Osteocyte (in vitro differentiated cells): ENCODE data around the gene AHCTF1. TPM values are rescaled to one million over a fixed set of nuclear protein-coding genes. Genes with fewer than 3 reads are reported as not detected.

ENCODE experiments used
- DNase-seq: peaks from one replicate; pipeline ENCODE4 v3.0.0; 2021; ENCODE audit warnings: mixed read lengths; ENCODE audit not compliant: unreplicated experiment; ENCODE audit errors: extremely low spot score
- H3K27ac Mint-ChIP-seq: one replicate; pipeline ENCODE4 v1.8.0; 2021; ENCODE audit warnings: mild to moderate bottlenecking, mixed read lengths; ENCODE audit not compliant: unreplicated experiment
- H3K27me3 Mint-ChIP-seq: one replicate; pipeline ENCODE4 v1.8.0; 2021; ENCODE audit warnings: mixed read lengths; ENCODE audit not compliant: unreplicated experiment
- H3K36me3 Mint-ChIP-seq: one replicate; pipeline ENCODE4 v1.8.0; 2021; ENCODE audit warnings: mixed read lengths; ENCODE audit not compliant: unreplicated experiment
- H3K4me1 Mint-ChIP-seq: one replicate; pipeline ENCODE4 v1.8.0; 2021; ENCODE audit warnings: mixed read lengths; ENCODE audit not compliant: unreplicated experiment
- H3K4me3 Mint-ChIP-seq: one replicate; pipeline ENCODE4 v1.8.0; 2021; ENCODE audit warnings: mild to moderate bottlenecking, moderate library complexity, mixed read lengths; ENCODE audit not compliant: unreplicated experiment
- H3K9me3 Mint-ChIP-seq: one replicate; pipeline ENCODE4 v1.8.0; 2021; ENCODE audit warnings: mixed read lengths; ENCODE audit not compliant: unreplicated experiment
- total RNA-seq: library from RNA; stranded (reverse); gene quantifications from 2 replicates; pipeline ENCODE4 v1.2.1, GENCODE V29; 2021
- TF ChIP-seq, protein P1 (sequence below): fragments of 200-600 bp; sonication (generic); IDR thresholded peaks from 2 replicates; pipeline ENCODE4 v1.5.0; 2021; ENCODE audit warnings: antibody characterized with exemption, mild to moderate bottlenecking, moderate library complexity

Gene AHCTF1
- total RNA-seq, 1 donor from 2014 or later: 30.4 TPM

DNA sequence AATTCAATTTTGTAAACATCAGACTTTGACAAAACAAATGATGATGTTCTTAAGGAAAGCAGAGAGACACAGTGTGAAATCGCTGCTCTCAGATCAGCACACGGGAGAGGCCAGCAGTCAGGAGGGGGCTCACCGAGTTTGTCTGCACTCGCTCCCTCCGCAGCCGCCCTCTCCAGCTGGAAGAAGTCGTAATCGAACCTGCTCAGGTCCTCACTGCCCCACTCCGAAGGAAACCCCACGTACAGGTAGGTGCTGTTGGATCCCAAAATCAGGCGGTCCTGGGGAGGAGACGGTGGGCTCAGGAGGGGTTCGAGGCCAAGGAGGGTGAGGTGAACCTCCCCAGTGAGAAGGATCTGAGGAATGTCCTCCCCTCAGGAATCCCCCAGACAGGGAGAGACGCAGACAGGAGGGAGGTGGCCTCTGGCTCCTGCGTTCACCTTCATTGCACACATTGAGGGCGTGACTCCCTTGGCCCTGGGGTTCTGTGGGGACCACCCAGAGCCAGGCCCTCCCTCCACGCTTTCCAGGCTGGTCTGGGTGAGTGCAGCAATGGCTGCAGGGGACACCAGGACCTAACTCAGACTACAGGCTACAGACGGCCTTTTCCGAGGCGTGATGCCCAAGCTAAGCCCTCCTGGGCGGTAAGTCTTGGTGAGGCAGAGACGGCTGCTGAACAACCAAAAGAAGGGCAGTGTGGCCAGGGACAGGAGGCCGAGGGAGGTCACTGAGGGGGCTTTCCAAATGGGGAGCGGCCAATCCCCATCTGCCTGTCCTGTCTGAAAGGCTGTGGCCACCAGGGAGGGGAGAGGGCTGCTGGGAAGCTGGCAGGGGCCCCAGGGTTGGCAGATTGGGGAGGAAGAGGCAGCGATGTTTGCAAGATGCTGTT lies 142.1 kb downstream of the AHCTF1 start:
- H3K4me3 Mint-ChIP-seq: no peak overlapping the region
- DNase-seq: no peak
- TF ChIP-seq, protein P1, sequence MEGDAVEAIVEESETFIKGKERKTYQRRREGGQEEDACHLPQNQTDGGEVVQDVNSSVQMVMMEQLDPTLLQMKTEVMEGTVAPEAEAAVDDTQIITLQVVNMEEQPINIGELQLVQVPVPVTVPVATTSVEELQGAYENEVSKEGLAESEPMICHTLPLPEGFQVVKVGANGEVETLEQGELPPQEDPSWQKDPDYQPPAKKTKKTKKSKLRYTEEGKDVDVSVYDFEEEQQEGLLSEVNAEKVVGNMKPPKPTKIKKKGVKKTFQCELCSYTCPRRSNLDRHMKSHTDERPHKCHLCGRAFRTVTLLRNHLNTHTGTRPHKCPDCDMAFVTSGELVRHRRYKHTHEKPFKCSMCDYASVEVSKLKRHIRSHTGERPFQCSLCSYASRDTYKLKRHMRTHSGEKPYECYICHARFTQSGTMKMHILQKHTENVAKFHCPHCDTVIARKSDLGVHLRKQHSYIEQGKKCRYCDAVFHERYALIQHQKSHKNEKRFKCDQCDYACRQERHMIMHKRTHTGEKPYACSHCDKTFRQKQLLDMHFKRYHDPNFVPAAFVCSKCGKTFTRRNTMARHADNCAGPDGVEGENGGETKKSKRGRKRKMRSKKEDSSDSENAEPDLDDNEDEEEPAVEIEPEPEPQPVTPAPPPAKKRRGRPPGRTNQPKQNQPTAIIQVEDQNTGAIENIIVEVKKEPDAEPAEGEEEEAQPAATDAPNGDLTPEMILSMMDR: no peak

More for the DNA sequence above, 142.1 kb downstream of the AHCTF1 start:
- H3K27ac Mint-ChIP-seq: no peak overlapping the region
- H3K27me3 Mint-ChIP-seq: no peaks in the 10 kb centered on the region
- H3K4me1 Mint-ChIP-seq: peaks cover 30% of the 10 kb centered on the region
- no peaks in the 10 kb centered on the region for H3K36me3 Mint-ChIP-seq
- no peaks in the 10 kb centered on the region for H3K9me3 Mint-ChIP-seq

Other genes starting within 250 kb of the AHCTF1 start
- gene SCCPDH, start 207.5 kb downstream of the AHCTF1 start, total RNA-seq: 34.4 and 34.9 TPM in 2 replicates
- 1.5 and 1.9 TPM in 2 replicates for gene ZNF695, start 76.1 kb upstream of the AHCTF1 start, total RNA-seq
- 3.3 TPM in 2 replicates for gene ZNF670, start 146.9 kb upstream of the AHCTF1 start, total RNA-seq
- gene ZNF669, start 172.4 kb upstream of the AHCTF1 start, total RNA-seq: 10.0 and 11.4 TPM in 2 replicates
- gene ZNF124, start 240.1 kb upstream of the AHCTF1 start, total RNA-seq: 19.6 and 22.2 TPM in 2 replicates